ENCODE measurements around the gene PPFIA1.

DNA sequence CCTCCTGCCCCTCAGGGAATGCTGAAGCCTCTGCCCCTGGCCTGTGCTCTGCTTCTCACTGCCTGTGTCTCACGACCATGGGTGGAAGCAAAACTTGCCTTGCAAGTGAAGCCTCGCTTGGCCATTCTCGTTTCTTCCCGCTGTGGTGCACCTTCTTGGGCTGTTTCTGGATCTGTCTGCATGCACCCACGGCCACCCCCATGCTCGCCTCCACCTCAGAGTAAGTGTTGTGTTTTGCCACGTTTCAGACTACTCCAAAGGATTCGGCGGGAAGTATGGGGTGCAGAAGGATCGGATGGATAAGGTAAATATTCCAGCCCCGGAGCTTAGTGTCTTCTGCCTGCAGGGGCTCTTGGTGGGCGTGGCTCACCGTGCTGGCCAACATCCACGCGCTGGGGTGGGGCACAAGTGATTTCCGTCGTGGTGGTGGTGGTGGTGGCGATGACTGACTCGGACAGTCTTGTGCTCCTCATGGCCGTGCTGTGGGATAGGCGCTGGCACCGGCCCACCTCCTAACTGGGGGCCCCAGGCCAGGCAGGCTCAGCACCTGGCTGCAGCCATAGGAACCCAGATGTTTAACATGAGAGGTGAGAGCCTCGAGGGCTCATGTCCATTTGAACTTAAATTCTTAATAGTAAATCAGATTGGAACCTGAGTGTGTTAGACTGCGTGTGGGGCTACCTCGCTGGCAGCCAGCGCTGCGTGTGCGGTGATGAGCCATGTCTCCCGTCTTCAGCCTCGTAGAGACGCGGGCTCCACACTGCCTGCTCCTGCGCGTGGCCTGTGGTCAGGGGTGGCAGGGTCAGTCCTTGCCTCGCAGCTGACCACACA, 152.4 kb downstream of the PPFIA1 start:
- TF ChIP-seq, protein P1, sequence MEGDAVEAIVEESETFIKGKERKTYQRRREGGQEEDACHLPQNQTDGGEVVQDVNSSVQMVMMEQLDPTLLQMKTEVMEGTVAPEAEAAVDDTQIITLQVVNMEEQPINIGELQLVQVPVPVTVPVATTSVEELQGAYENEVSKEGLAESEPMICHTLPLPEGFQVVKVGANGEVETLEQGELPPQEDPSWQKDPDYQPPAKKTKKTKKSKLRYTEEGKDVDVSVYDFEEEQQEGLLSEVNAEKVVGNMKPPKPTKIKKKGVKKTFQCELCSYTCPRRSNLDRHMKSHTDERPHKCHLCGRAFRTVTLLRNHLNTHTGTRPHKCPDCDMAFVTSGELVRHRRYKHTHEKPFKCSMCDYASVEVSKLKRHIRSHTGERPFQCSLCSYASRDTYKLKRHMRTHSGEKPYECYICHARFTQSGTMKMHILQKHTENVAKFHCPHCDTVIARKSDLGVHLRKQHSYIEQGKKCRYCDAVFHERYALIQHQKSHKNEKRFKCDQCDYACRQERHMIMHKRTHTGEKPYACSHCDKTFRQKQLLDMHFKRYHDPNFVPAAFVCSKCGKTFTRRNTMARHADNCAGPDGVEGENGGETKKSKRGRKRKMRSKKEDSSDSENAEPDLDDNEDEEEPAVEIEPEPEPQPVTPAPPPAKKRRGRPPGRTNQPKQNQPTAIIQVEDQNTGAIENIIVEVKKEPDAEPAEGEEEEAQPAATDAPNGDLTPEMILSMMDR (conservative IDR thresholded peaks at IDR 0.05): no peak
- TF ChIP-seq ZFX (IDR thresholded peaks at IDR 0.05): no peak

Data from C4-2B (cell line).